H1 (cell line): ENCODE results near the gene CAMK2G. TPM values are rescaled to one million over a fixed set of nuclear protein-coding genes. Genes with fewer than 3 reads are reported as not detected.

ENCODE experiments used
- CTCF ChIA-PET: fragments of 300-600 bp; sonication (Branson Sonifier 250); formaldehyde crosslinking; loops from one replicate; lab custom pipeline; 2021; ENCODE audit not compliant: partially characterized antibody; lab: Charles Lee
- POLR2A ChIA-PET: fragments of 300-600 bp; sonication (Branson Sonifier 250); formaldehyde crosslinking; loops from one replicate; lab custom pipeline; 2021; ENCODE audit warnings: inconsistent platforms; ENCODE audit not compliant: partially characterized antibody; lab: Charles Lee
- DNase-seq, 2 experiments: peaks; one replicate each; pipeline versions ENCODE4 v3.0.0 to v3.0.0-alpha.2; 2010 to 2022; ENCODE audit warnings: low spot score in 2 of 2, low read depth in 1 of 2, mixed read lengths in 1 of 2
- FAIRE-seq: peaks from 2 replicates; lab custom pipeline; 2011; peaks lifted over from hg19 to GRCh38; lab: Jason Lieb, UNC
- H2AFZ ChIP-seq: 2 replicates; pipeline ENCODE4 v1.8.1; 2012; ENCODE audit warnings: low read length, inconsistent platforms
- H2AK5ac ChIP-seq: 2 replicates; pipeline ENCODE4 v1.6.1; 2013; ENCODE audit warnings: low read depth, low read length
- H2BK120ac ChIP-seq: replicated peaks from 2 replicates; pipeline ENCODE3; 2013; ENCODE audit warnings: low read depth, low read length, inconsistent platforms
- H2BK12ac ChIP-seq: 2 replicates; pipeline ENCODE4 v1.6.1; 2013; ENCODE audit warnings: low read depth, low read length
- H2BK15ac ChIP-seq: 2 replicates; pipeline ENCODE4 v1.6.1; 2013; ENCODE audit warnings: low read length
- H2BK20ac ChIP-seq: 2 replicates; pipeline ENCODE4 v1.6.1; 2013; ENCODE audit warnings: low read length
- H2BK5ac ChIP-seq: 2 replicates; pipeline ENCODE4 v1.6.1; 2013; ENCODE audit warnings: low read depth, low read length
- H3K14ac ChIP-seq: 2 replicates; pipeline ENCODE4 v1.6.1; 2013; ENCODE audit warnings: inconsistent platforms; ENCODE audit not compliant: insufficient read length
- H3K18ac ChIP-seq: 2 replicates; pipeline ENCODE4 v1.6.1; 2013; ENCODE audit warnings: low read length; ENCODE audit errors: extremely low read depth
- H3K23ac ChIP-seq: 2 replicates; pipeline ENCODE4 v1.6.1; 2013; ENCODE audit warnings: inconsistent platforms; ENCODE audit not compliant: insufficient read length
- H3K23me2 ChIP-seq: 2 replicates; pipeline ENCODE4 v1.6.1; 2013; ENCODE audit warnings: low read depth, low read length
- H3K27ac ChIP-seq: 2 replicates; pipeline ENCODE4 v1.6.1; 2011; ENCODE audit warnings: low read depth, low read length, inconsistent platforms
- H3K27me3 ChIP-seq, 4 experiments: replicated peaks in 1 of 4; 1 replicate in 1 of 4; 2 replicates in 3 of 4; pipeline versions ENCODE4 v1.6.1 to v1.8.1; 2011 to 2013; ENCODE audit warnings: low read length in 3 of 4, mild to moderate bottlenecking in 3 of 4, inconsistent platforms in 2 of 4, mixed read lengths in 2 of 4, moderate library complexity in 1 of 4; ENCODE audit not compliant: control insufficient read depth in 3 of 4, insufficient read depth in 3 of 4; ENCODE audit errors: extremely low read depth in 1 of 4
- H3K36me3 ChIP-seq, 4 experiments: 2 replicates each; pipeline versions ENCODE4 v1.6.1 to v1.8.1; 2011 to 2013; ENCODE audit warnings: mild to moderate bottlenecking in 4 of 4, low read length in 3 of 4, moderate library complexity in 2 of 4, control low read depth in 1 of 4, inconsistent platforms in 1 of 4; ENCODE audit not compliant: insufficient read depth in 4 of 4, control insufficient read depth in 2 of 4
- H3K4ac ChIP-seq: replicated peaks from 2 replicates; pipeline ENCODE3; 2013; ENCODE audit warnings: low read length, low read depth, mixed read lengths, inconsistent platforms; ENCODE audit not compliant: insufficient read length
- H3K4me1 ChIP-seq, 4 experiments: replicated peaks in 1 of 4; 1 replicate in 1 of 4; 2 replicates in 3 of 4; pipeline versions ENCODE4 v1.6.1 to v1.8.1; 2011 to 2013; ENCODE audit warnings: low read length in 3 of 4, inconsistent platforms in 2 of 4, mixed read lengths in 1 of 4; ENCODE audit not compliant: insufficient read depth in 4 of 4, control insufficient read depth in 3 of 4
- H3K4me2 ChIP-seq, 2 experiments: 2 replicates each; pipeline versions ENCODE4 v1.6.1 to v1.8.1; 2011 to 2013; ENCODE audit warnings: low read depth in 2 of 2, low read length in 2 of 2, control low read depth in 1 of 2, inconsistent platforms in 1 of 2, mild to moderate bottlenecking in 1 of 2; ENCODE audit not compliant: insufficient read depth in 1 of 2
- H3K4me3 ChIP-seq, 4 experiments: fragments of 200-600, 300-600 bp in 1 of 4; sonication (generic), shearing (Covaris generic), sonication (Bioruptor Twin) in 1 of 4; 2 replicates each; pipeline versions ENCODE4 v1.5.1 to v1.8.1; 2011 to 2016; ENCODE audit warnings: low read length in 4 of 4, low read depth in 3 of 4, control low read depth in 2 of 4, inconsistent platforms in 2 of 4, mild to moderate bottlenecking in 2 of 4, mixed read lengths in 1 of 4, moderate library complexity in 1 of 4; ENCODE audit not compliant: insufficient read depth in 2 of 4; ENCODE audit errors: extremely low read depth in 1 of 4
- H3K56ac ChIP-seq: replicated peaks from 2 replicates; pipeline ENCODE3; 2013; ENCODE audit warnings: low read depth, mild to moderate bottlenecking, mixed read lengths, low read length, inconsistent platforms; ENCODE audit not compliant: insufficient read length
- H3K79me1 ChIP-seq: 2 replicates; pipeline ENCODE4 v1.6.1; 2013; ENCODE audit warnings: low read depth, low read length, control low read depth
- H3K79me2 ChIP-seq, 2 experiments: 2 replicates each; pipeline versions ENCODE4 v1.6.1 to v1.8.1; 2012 to 2013; ENCODE audit warnings: low read length in 2 of 2, mild to moderate bottlenecking in 2 of 2, inconsistent platforms in 1 of 2; ENCODE audit not compliant: insufficient read depth in 2 of 2, control insufficient read depth in 1 of 2
- H3K9ac ChIP-seq, 4 experiments: replicated peaks in 1 of 4; 1 replicate in 1 of 4; 2 replicates in 3 of 4; pipeline versions ENCODE4 v1.6.1 to v1.8.1; 2011 to 2013; ENCODE audit warnings: low read depth in 3 of 4, low read length in 3 of 4, control low read depth in 2 of 4, mild to moderate bottlenecking in 2 of 4, moderate library complexity in 2 of 4, inconsistent platforms in 1 of 4; ENCODE audit errors: extremely low read depth in 1 of 4
- H3K9me3 ChIP-seq, 2 experiments: 2 replicates each; pipeline versions ENCODE4 v1.6.1 to v1.8.1; 2012 to 2013; ENCODE audit warnings: mild to moderate bottlenecking in 2 of 2, moderate library complexity in 2 of 2, control low read depth in 1 of 2, inconsistent platforms in 1 of 2, low read depth in 1 of 2, low read length in 1 of 2, mixed read lengths in 1 of 2; ENCODE audit not compliant: insufficient read depth in 2 of 2
- H4K20me1 ChIP-seq, 2 experiments: replicated peaks in 1 of 2; 2 replicates each; pipeline versions ENCODE3 to v1.8.1; 2011 to 2013; ENCODE audit warnings: inconsistent platforms in 2 of 2, low read length in 2 of 2, mild to moderate bottlenecking in 1 of 2; ENCODE audit not compliant: insufficient read depth in 2 of 2, control insufficient read depth in 1 of 2
- H4K5ac ChIP-seq: 2 replicates; pipeline ENCODE4 v1.6.1; 2013; ENCODE audit warnings: low read length, low read depth, mixed read lengths, inconsistent platforms; ENCODE audit not compliant: insufficient read length
- H4K8ac ChIP-seq: 2 replicates; pipeline ENCODE4 v1.8.0; 2013; ENCODE audit warnings: mild to moderate bottlenecking, moderate library complexity, low read length, inconsistent platforms; ENCODE audit not compliant: insufficient read depth; ENCODE audit errors: extremely low read depth
- H4K91ac ChIP-seq: replicated peaks from 2 replicates; pipeline ENCODE3; 2013; ENCODE audit warnings: low read length, mixed read lengths, inconsistent platforms; ENCODE audit not compliant: insufficient read length
- BACH1 ChIP-seq: IDR thresholded peaks from 2 replicates; pipeline ENCODE4 v1.6.1; 2012; ENCODE audit warnings: low read length, improper control_type of control experiment
- BRCA1 ChIP-seq: IDR thresholded peaks from 2 replicates; pipeline ENCODE4 v1.6.1; 2012; ENCODE audit warnings: low read depth, low read length, improper control_type of control experiment
- CBX8 ChIP-seq: fragments of 300-800, 300-1000 bp; sonication (generic); IDR thresholded peaks from 2 replicates; pipeline ENCODE4 v1.7.1; 2016; ENCODE audit warnings: low read depth, low read length, borderline replicate concordance
- CEBPB ChIP-seq: IDR thresholded peaks from 2 replicates; pipeline ENCODE4 v1.6.1; 2012; ENCODE audit warnings: low read depth, low read length
- EP300 ChIP-seq, 2 experiments: IDR thresholded peaks; 1 replicate in 1 of 2; 2 replicates in 1 of 2; pipeline ENCODE4 v1.6.1; 2011 to 2012; ENCODE audit warnings: low read depth in 2 of 2, low read length in 2 of 2, mild to moderate bottlenecking in 2 of 2, borderline replicate concordance in 1 of 2, inconsistent platforms in 1 of 2, moderate library complexity in 1 of 2
- EZH2 ChIP-seq: fragments of 200-600 bp; sonication (generic); IDR thresholded peaks from 2 replicates; pipeline ENCODE4 v1.7.1; 2012; ENCODE audit warnings: low read depth, mild to moderate bottlenecking, moderate library complexity, low read length, inconsistent platforms; ENCODE audit not compliant: severe bottlenecking
- FOSL1 ChIP-seq: IDR thresholded peaks from 2 replicates; pipeline ENCODE4 v1.6.1; 2011; ENCODE audit warnings: mild to moderate bottlenecking, low read depth, low read length, moderate library complexity; ENCODE audit not compliant: insufficient read depth
- GTF2F1 ChIP-seq: IDR thresholded peaks from 2 replicates; pipeline ENCODE4 v1.6.1; 2012; ENCODE audit warnings: low read depth, low read length, improper control_type of control experiment, borderline replicate concordance
- KDM1A ChIP-seq: fragments of 200-600, 300-600 bp; sonication (generic); IDR thresholded peaks from 2 replicates; pipeline ENCODE4 v1.7.1; 2016; ENCODE audit warnings: mild to moderate bottlenecking, low read length, borderline replicate concordance
- MAX ChIP-seq: IDR thresholded peaks from 2 replicates; pipeline ENCODE4 v1.6.1; 2012; ENCODE audit warnings: inconsistent platforms
- RAD21 ChIP-seq, 2 experiments: IDR thresholded peaks in 1 of 2; conservative IDR thresholded peaks in 1 of 2; 2 replicates each; pipeline ENCODE4 v1.6.1; 2011; ENCODE audit warnings: low read depth in 2 of 2, low read length in 2 of 2, improper control_type of control experiment in 1 of 2, inconsistent platforms in 1 of 2, mild to moderate bottlenecking in 1 of 2, moderate library complexity in 1 of 2
- SIX5 ChIP-seq: IDR thresholded peaks from 2 replicates; pipeline ENCODE4 v1.6.1; 2011; ENCODE audit warnings: mild to moderate bottlenecking, low read depth, low read length
- SP1 ChIP-seq: IDR thresholded peaks from 2 replicates; pipeline ENCODE4 v1.6.1; 2011; ENCODE audit warnings: low read depth, low read length
- SP2 ChIP-seq: IDR thresholded peaks from 2 replicates; pipeline ENCODE4 v1.6.1; 2012; ENCODE audit warnings: mild to moderate bottlenecking, low read length, inconsistent platforms
- ZNF274 ChIP-seq: IDR thresholded peaks from 2 replicates; pipeline ENCODE4 v1.7.0; 2012; ENCODE audit warnings: low read length, borderline replicate concordance; ENCODE audit errors: extremely low read depth
- WGBS, 2 experiments: shearing (Covaris generic) in 1 of 2; methylation state at CpG; one replicate each; pipeline versions ENCODE4 v1.1.6 to v1.1.7; 2013 to 2015; ENCODE audit warnings: low lambda C conversion rate in 2 of 2, mixed read lengths in 2 of 2, inconsistent platforms in 1 of 2, low coverage in 1 of 2, missing lambda C conversion rate in 1 of 2; ENCODE audit not compliant: insufficient replicate concordance in 2 of 2, insufficient coverage in 1 of 2, insufficient read length in 1 of 2; ENCODE audit errors: extremely low coverage in 1 of 2, missing lambda C conversion rate in 1 of 2; 5-methylcytosine and 5-hydroxymethylcytosine counted together
- polyA plus RNA-seq, 7 experiments: library from polyadenylated mRNA; depleted of rRNA in 3 of 7; stranded (reverse) in 5 of 7; unstranded in 2 of 7; fragments of >200 nt in 5 of 7; fragments of 200-250 nt in 2 of 7; gene quantifications; 1 replicate in 5 of 7; 2 replicates in 1 of 7; 4 replicates in 1 of 7; pipeline versions ENCODE4 v1.2.1 to v1.2.3, GENCODE V29; 2011 to 2013; ENCODE audit warnings: missing spikeins in 2 of 7, mixed read lengths in 2 of 7
- total RNA-seq: library from RNA; stranded (reverse); fragmentation: NEBNext Ultra II Directional; extraction: Animal tissue kit (Norgen Biotek cat#: 25700); gene quantifications from 2 replicates; pipeline ENCODE4 v1.2.1, GENCODE V29; 2021

The CAMK2G gene
- total and polyA plus RNA-seq, 2 of the 8 experiments (the other 6 are each of a cell fraction or from before 2014, with no cell fraction given): 28.9 to 31.7 TPM

GRCh38 chr10:73841061-73841421, 33.3 kb downstream of the CAMK2G start:
- H3K23ac ChIP-seq: no peak overlapping the region
- H2BK20ac ChIP-seq: no peak overlapping the region
- H3K9ac ChIP-seq: no peak overlapping the region
- no peaks in the 10 kb centered on the region for H3K9me3 ChIP-seq
- H3K23me2 ChIP-seq: no peaks in the 10 kb centered on the region
- DNase-seq (no peak), FAIRE-seq (no peak)
- no peak overlapping the region for H4K91ac ChIP-seq
- no peak overlapping the region for H3K14ac ChIP-seq
- H3K27me3 ChIP-seq: no peaks in the 10 kb centered on the region
- H2AFZ ChIP-seq: no peak overlapping the region
- no peak overlapping the region for H2BK5ac ChIP-seq
- no peak overlapping the region for H2BK12ac ChIP-seq
- H3K4me2 ChIP-seq: no peak overlapping the region
- H3K4me1 ChIP-seq: no peaks in the 10 kb centered on the region
- ChIA-PET CTCF (interaction anchor here (0.8 to 20.8 kb wide), 7 partner anchors 8 to 105 kb away, joined by 3 to 209 read pairs (median 3); no protein-coding TSS in a partner anchor), POLR2A (no interaction called here)
- no peaks in the 10 kb centered on the region for H3K79me1 ChIP-seq
- H2BK120ac ChIP-seq: no peak overlapping the region
- peaks cover 0 to 9% of the 10 kb centered on the region in 2 experiments for H4K20me1 ChIP-seq
- no peak overlapping the region; the same call in 1 of the 2 replicates for H3K27ac ChIP-seq
- H3K4me3 ChIP-seq: no peak overlapping the region
- 90% methylated on average over 8 of the region's 9 CpGs; no CpG with 5 or more reads in 1 of the 2 experiments for WGBS, 2 experiments
- H3K36me3 ChIP-seq: peaks cover 8 to 38% (median 22%) of the 10 kb centered on the region in 4 experiments; a peak in 6 of 8 replicates
- no peak overlapping the region for H2AK5ac ChIP-seq
- H4K5ac ChIP-seq: no peak overlapping the region
- H2BK15ac ChIP-seq: no peak overlapping the region
- H3K56ac ChIP-seq: no peak overlapping the region
- no peaks in the 10 kb centered on the region for H3K79me2 ChIP-seq
- H3K18ac ChIP-seq: no peak overlapping the region
- H3K4ac ChIP-seq: no peak overlapping the region
- H4K8ac ChIP-seq: no peak overlapping the region
- no peak for TF ChIP-seq GTF2F1
- no peak for TF ChIP-seq RAD21 (IDR thresholded peaks at IDR 0.05 in 1 of 2, conservative IDR thresholded peaks at IDR 0.05 in 1 of 2; ENCODE audit: low read depth in 2 of 2, low read length in 2 of 2)
- TF ChIP-seq EP300 (IDR thresholded peaks at IDR 0.05; ENCODE audit: borderline replicate concordance in 1 of 2, low read depth in 2 of 2, low read length in 2 of 2): no peak
- no peak for TF ChIP-seq FOSL1
- TF ChIP-seq CEBPB: no peak
- no peak for TF ChIP-seq SP1
- no peak for TF ChIP-seq EZH2
- no peak for TF ChIP-seq BRCA1
- TF ChIP-seq SIX5: no peak
- TF ChIP-seq KDM1A: no peak
- TF ChIP-seq ZNF274: no peak
- no peak for TF ChIP-seq SP2
- TF ChIP-seq CBX8: no peak
- TF ChIP-seq BACH1: no peak
- no peak for TF ChIP-seq MAX
